H1 (cell line): ENCODE measurements around the gene KRT3. TPM values are rescaled to one million over a fixed set of nuclear protein-coding genes. Genes with fewer than 3 reads are reported as not detected.

ENCODE experiments used
- CTCF ChIA-PET: fragments of 300-600 bp; sonication (Branson Sonifier 250); formaldehyde crosslinking; loops from one replicate; lab custom pipeline; 2021; ENCODE audit not compliant: partially characterized antibody; lab: Charles Lee
- POLR2A ChIA-PET: fragments of 300-600 bp; sonication (Branson Sonifier 250); formaldehyde crosslinking; loops from one replicate; lab custom pipeline; 2021; ENCODE audit warnings: inconsistent platforms; ENCODE audit not compliant: partially characterized antibody; lab: Charles Lee
- DNase-seq, 2 experiments: peaks; one replicate each; pipeline versions ENCODE4 v3.0.0 to v3.0.0-alpha.2; 2010 to 2022; ENCODE audit warnings: low spot score in 2 of 2, low read depth in 1 of 2, mixed read lengths in 1 of 2
- FAIRE-seq: peaks from 2 replicates; lab custom pipeline; 2011; peaks lifted over from hg19 to GRCh38; lab: Jason Lieb, UNC
- H2AFZ ChIP-seq: 2 replicates; pipeline ENCODE4 v1.8.1; 2012; ENCODE audit warnings: low read length, inconsistent platforms
- H2AK5ac ChIP-seq: 2 replicates; pipeline ENCODE4 v1.6.1; 2013; ENCODE audit warnings: low read depth, low read length
- H2BK120ac ChIP-seq: replicated peaks from 2 replicates; pipeline ENCODE3; 2013; ENCODE audit warnings: low read depth, low read length, inconsistent platforms
- H2BK12ac ChIP-seq: 2 replicates; pipeline ENCODE4 v1.6.1; 2013; ENCODE audit warnings: low read depth, low read length
- H2BK15ac ChIP-seq: 2 replicates; pipeline ENCODE4 v1.6.1; 2013; ENCODE audit warnings: low read length
- H2BK20ac ChIP-seq: 2 replicates; pipeline ENCODE4 v1.6.1; 2013; ENCODE audit warnings: low read length
- H2BK5ac ChIP-seq: 2 replicates; pipeline ENCODE4 v1.6.1; 2013; ENCODE audit warnings: low read depth, low read length
- H3K14ac ChIP-seq: 2 replicates; pipeline ENCODE4 v1.6.1; 2013; ENCODE audit warnings: inconsistent platforms; ENCODE audit not compliant: insufficient read length
- H3K18ac ChIP-seq: 2 replicates; pipeline ENCODE4 v1.6.1; 2013; ENCODE audit warnings: low read length; ENCODE audit errors: extremely low read depth
- H3K23ac ChIP-seq: 2 replicates; pipeline ENCODE4 v1.6.1; 2013; ENCODE audit warnings: inconsistent platforms; ENCODE audit not compliant: insufficient read length
- H3K23me2 ChIP-seq: 2 replicates; pipeline ENCODE4 v1.6.1; 2013; ENCODE audit warnings: low read depth, low read length
- H3K27ac ChIP-seq: 2 replicates; pipeline ENCODE4 v1.6.1; 2011; ENCODE audit warnings: low read depth, low read length, inconsistent platforms
- H3K27me3 ChIP-seq, 4 experiments: replicated peaks in 1 of 4; 1 replicate in 1 of 4; 2 replicates in 3 of 4; pipeline versions ENCODE4 v1.6.1 to v1.8.1; 2011 to 2013; ENCODE audit warnings: low read length in 3 of 4, mild to moderate bottlenecking in 3 of 4, inconsistent platforms in 2 of 4, mixed read lengths in 2 of 4, moderate library complexity in 1 of 4; ENCODE audit not compliant: control insufficient read depth in 3 of 4, insufficient read depth in 3 of 4; ENCODE audit errors: extremely low read depth in 1 of 4
- H3K36me3 ChIP-seq, 4 experiments: 2 replicates each; pipeline versions ENCODE4 v1.6.1 to v1.8.1; 2011 to 2013; ENCODE audit warnings: mild to moderate bottlenecking in 4 of 4, low read length in 3 of 4, moderate library complexity in 2 of 4, control low read depth in 1 of 4, inconsistent platforms in 1 of 4; ENCODE audit not compliant: insufficient read depth in 4 of 4, control insufficient read depth in 2 of 4
- H3K4ac ChIP-seq: replicated peaks from 2 replicates; pipeline ENCODE3; 2013; ENCODE audit warnings: low read length, low read depth, mixed read lengths, inconsistent platforms; ENCODE audit not compliant: insufficient read length
- H3K4me1 ChIP-seq, 4 experiments: replicated peaks in 1 of 4; 1 replicate in 1 of 4; 2 replicates in 3 of 4; pipeline versions ENCODE4 v1.6.1 to v1.8.1; 2011 to 2013; ENCODE audit warnings: low read length in 3 of 4, inconsistent platforms in 2 of 4, mixed read lengths in 1 of 4; ENCODE audit not compliant: insufficient read depth in 4 of 4, control insufficient read depth in 3 of 4
- H3K4me2 ChIP-seq, 2 experiments: 2 replicates each; pipeline versions ENCODE4 v1.6.1 to v1.8.1; 2011 to 2013; ENCODE audit warnings: low read depth in 2 of 2, low read length in 2 of 2, control low read depth in 1 of 2, inconsistent platforms in 1 of 2, mild to moderate bottlenecking in 1 of 2; ENCODE audit not compliant: insufficient read depth in 1 of 2
- H3K4me3 ChIP-seq, 4 experiments: fragments of 200-600, 300-600 bp in 1 of 4; sonication (generic), shearing (Covaris generic), sonication (Bioruptor Twin) in 1 of 4; 2 replicates each; pipeline versions ENCODE4 v1.5.1 to v1.8.1; 2011 to 2016; ENCODE audit warnings: low read length in 4 of 4, low read depth in 3 of 4, control low read depth in 2 of 4, inconsistent platforms in 2 of 4, mild to moderate bottlenecking in 2 of 4, mixed read lengths in 1 of 4, moderate library complexity in 1 of 4; ENCODE audit not compliant: insufficient read depth in 2 of 4; ENCODE audit errors: extremely low read depth in 1 of 4
- H3K56ac ChIP-seq: replicated peaks from 2 replicates; pipeline ENCODE3; 2013; ENCODE audit warnings: low read depth, mild to moderate bottlenecking, mixed read lengths, low read length, inconsistent platforms; ENCODE audit not compliant: insufficient read length
- H3K79me1 ChIP-seq: 2 replicates; pipeline ENCODE4 v1.6.1; 2013; ENCODE audit warnings: low read depth, low read length, control low read depth
- H3K79me2 ChIP-seq, 2 experiments: 2 replicates each; pipeline versions ENCODE4 v1.6.1 to v1.8.1; 2012 to 2013; ENCODE audit warnings: low read length in 2 of 2, mild to moderate bottlenecking in 2 of 2, inconsistent platforms in 1 of 2; ENCODE audit not compliant: insufficient read depth in 2 of 2, control insufficient read depth in 1 of 2
- H3K9ac ChIP-seq, 4 experiments: replicated peaks in 1 of 4; 1 replicate in 1 of 4; 2 replicates in 3 of 4; pipeline versions ENCODE4 v1.6.1 to v1.8.1; 2011 to 2013; ENCODE audit warnings: low read depth in 3 of 4, low read length in 3 of 4, control low read depth in 2 of 4, mild to moderate bottlenecking in 2 of 4, moderate library complexity in 2 of 4, inconsistent platforms in 1 of 4; ENCODE audit errors: extremely low read depth in 1 of 4
- H3K9me3 ChIP-seq, 2 experiments: 2 replicates each; pipeline versions ENCODE4 v1.6.1 to v1.8.1; 2012 to 2013; ENCODE audit warnings: mild to moderate bottlenecking in 2 of 2, moderate library complexity in 2 of 2, control low read depth in 1 of 2, inconsistent platforms in 1 of 2, low read depth in 1 of 2, low read length in 1 of 2, mixed read lengths in 1 of 2; ENCODE audit not compliant: insufficient read depth in 2 of 2
- H4K20me1 ChIP-seq, 2 experiments: replicated peaks in 1 of 2; 2 replicates each; pipeline versions ENCODE3 to v1.8.1; 2011 to 2013; ENCODE audit warnings: inconsistent platforms in 2 of 2, low read length in 2 of 2, mild to moderate bottlenecking in 1 of 2; ENCODE audit not compliant: insufficient read depth in 2 of 2, control insufficient read depth in 1 of 2
- H4K5ac ChIP-seq: 2 replicates; pipeline ENCODE4 v1.6.1; 2013; ENCODE audit warnings: low read length, low read depth, mixed read lengths, inconsistent platforms; ENCODE audit not compliant: insufficient read length
- H4K8ac ChIP-seq: 2 replicates; pipeline ENCODE4 v1.8.0; 2013; ENCODE audit warnings: mild to moderate bottlenecking, moderate library complexity, low read length, inconsistent platforms; ENCODE audit not compliant: insufficient read depth; ENCODE audit errors: extremely low read depth
- H4K91ac ChIP-seq: replicated peaks from 2 replicates; pipeline ENCODE3; 2013; ENCODE audit warnings: low read length, mixed read lengths, inconsistent platforms; ENCODE audit not compliant: insufficient read length
- BCL11A ChIP-seq, 2 experiments: IDR thresholded peaks; one replicate each; pipeline ENCODE4 v1.6.1; 2011; ENCODE audit warnings: low read depth in 2 of 2, low read length in 2 of 2, mild to moderate bottlenecking in 2 of 2
- EGR1 ChIP-seq: IDR thresholded peaks from 2 replicates; pipeline ENCODE4 v1.6.1; 2011; ENCODE audit warnings: low read depth, low read length, borderline replicate concordance
- GTF2F1 ChIP-seq: IDR thresholded peaks from 2 replicates; pipeline ENCODE4 v1.6.1; 2012; ENCODE audit warnings: low read depth, low read length, improper control_type of control experiment, borderline replicate concordance
- JUN ChIP-seq: IDR thresholded peaks from 2 replicates; pipeline ENCODE4 v1.6.1; 2011; ENCODE audit warnings: low read depth, mild to moderate bottlenecking, improper control_type of control experiment, low read length
- JUND ChIP-seq: IDR thresholded peaks from 2 replicates; pipeline ENCODE4 v1.6.1; 2011; ENCODE audit warnings: mild to moderate bottlenecking, improper control_type of control experiment, low read length
- POLR2AphosphoS5 ChIP-seq: IDR thresholded peaks from 2 replicates; pipeline ENCODE4 v1.6.1; 2011; ENCODE audit warnings: low read depth, low read length
- SAP30 ChIP-seq: fragments of 300-600 bp; sonication (generic); IDR thresholded peaks from 2 replicates; pipeline ENCODE4 v1.7.1; 2012; ENCODE audit warnings: low read length, moderate library complexity, mild to moderate bottlenecking, inconsistent platforms; ENCODE audit not compliant: insufficient read depth, insufficient replicate concordance
- SIN3A ChIP-seq, 2 experiments: IDR thresholded peaks in 1 of 2; conservative IDR thresholded peaks in 1 of 2; 2 replicates each; pipeline ENCODE4 v1.6.1; 2011 to 2012; ENCODE audit warnings: low read length in 2 of 2, improper control_type of control experiment in 1 of 2, low read depth in 1 of 2, mild to moderate bottlenecking in 1 of 2
- WGBS, 2 experiments: shearing (Covaris generic) in 1 of 2; methylation state at CpG; one replicate each; pipeline versions ENCODE4 v1.1.6 to v1.1.7; 2013 to 2015; ENCODE audit warnings: low lambda C conversion rate in 2 of 2, mixed read lengths in 2 of 2, inconsistent platforms in 1 of 2, low coverage in 1 of 2, missing lambda C conversion rate in 1 of 2; ENCODE audit not compliant: insufficient replicate concordance in 2 of 2, insufficient coverage in 1 of 2, insufficient read length in 1 of 2; ENCODE audit errors: extremely low coverage in 1 of 2, missing lambda C conversion rate in 1 of 2; 5-methylcytosine and 5-hydroxymethylcytosine counted together
- polyA plus RNA-seq, 7 experiments: library from polyadenylated mRNA; depleted of rRNA in 3 of 7; stranded (reverse) in 5 of 7; unstranded in 2 of 7; fragments of >200 nt in 5 of 7; fragments of 200-250 nt in 2 of 7; gene quantifications; 1 replicate in 5 of 7; 2 replicates in 1 of 7; 4 replicates in 1 of 7; pipeline versions ENCODE4 v1.2.1 to v1.2.3, GENCODE V29; 2011 to 2013; ENCODE audit warnings: missing spikeins in 2 of 7, mixed read lengths in 2 of 7
- total RNA-seq: library from RNA; stranded (reverse); fragmentation: NEBNext Ultra II Directional; extraction: Animal tissue kit (Norgen Biotek cat#: 25700); gene quantifications from 2 replicates; pipeline ENCODE4 v1.2.1, GENCODE V29; 2021

Gene KRT3
- total and polyA plus RNA-seq, 2 of the 8 experiments (the other 6 are each of a cell fraction or from before 2014, with no cell fraction given), result not detected

DNA sequence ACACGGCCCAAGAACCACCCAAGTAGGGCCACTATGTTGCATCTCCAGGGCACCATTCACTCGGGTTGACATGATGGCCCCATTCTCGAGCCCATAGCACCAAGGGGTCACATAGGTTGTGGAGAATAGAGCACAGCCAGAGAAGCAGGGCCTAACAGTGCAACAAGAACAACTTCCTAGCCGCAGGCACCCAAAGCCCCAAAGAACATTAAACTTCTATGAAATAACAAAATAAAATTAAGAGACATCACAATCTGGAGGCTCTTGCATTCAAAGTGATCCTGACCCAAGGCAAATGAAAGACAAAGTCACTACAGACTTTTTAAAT is 16.1 kb upstream of the KRT3 start:
- H3K4me2 ChIP-seq, result no peak overlapping the region
- WGBS, 2 experiments, result 69% methylated on average over 4 of the region's 4 CpGs; no CpG with 5 or more reads in 1 of the 2 experiments
- no peak overlapping the region for H2BK120ac ChIP-seq
- no peak overlapping the region for H2BK15ac ChIP-seq
- no peak overlapping the region for H2BK5ac ChIP-seq
- H3K79me1 ChIP-seq, result no peaks in the 10 kb centered on the region
- TF ChIP-seq JUN (no peak), JUND (no peak), POLR2AphosphoS5 (no peak), SAP30 (no peak), GTF2F1 (no peak), BCL11A (IDR thresholded peaks at IDR 0.05; ENCODE audit: low read depth in 2 of 2, low read length in 2 of 2) (no peak), EGR1 (no peak), SIN3A (conservative IDR thresholded peaks at IDR 0.05 in 1 of 2, IDR thresholded peaks at IDR 0.05 in 1 of 2; ENCODE audit: low read depth in 1 of 2, low read length in 2 of 2) (no peak)
- TF ChIP-seq, all 59 proteins: peak for 0
- Histone ChIP-seq H3K36me3 (no peaks in the 10 kb centered on the region), H3K4me1 (no peaks in the 10 kb centered on the region), H4K5ac (no peak overlapping the region), H3K14ac (no peak overlapping the region), H3K4me3 (no peak overlapping the region), H3K18ac (no peak overlapping the region), H3K79me2 (no peaks in the 10 kb centered on the region), H4K20me1 (no peaks in the 10 kb centered on the region), H2BK12ac (no peak overlapping the region), H3K23ac (no peak overlapping the region), H2BK20ac (no peak overlapping the region), H3K27ac (no peak overlapping the region), H3K9ac (no peak overlapping the region), H3K27me3 (no peaks in the 10 kb centered on the region), H2AFZ (no peak overlapping the region), H4K91ac (no peak overlapping the region), H3K4ac (no peak overlapping the region), H3K56ac (no peak overlapping the region), H3K23me2 (no peaks in the 10 kb centered on the region), H4K8ac (no peak overlapping the region), H3K9me3 (no peaks in the 10 kb centered on the region), H2AK5ac (no peak overlapping the region)
- no peak for DNase-seq
- ChIA-PET POLR2A (no interaction called here), CTCF (interaction anchor here (0.5 to 1.6 kb wide), 3 partner anchors 119 to 383 kb away, joined by 3 to 4 read pairs (median 3); no protein-coding TSS in a partner anchor)
- FAIRE-seq, result no peak
